ENCODE results near the gene EPS8. TPM values are rescaled to one million over a fixed set of nuclear protein-coding genes. Genes with fewer than 3 reads are reported as not detected.
A peak's percentile ranks its signal among the peaks of the same experiment; 100 is the strongest.

EPS8 gene
- total and polyA plus RNA-seq, 2 experiments from 2014 or later, result 43.1 to 83.2 TPM

DNA sequence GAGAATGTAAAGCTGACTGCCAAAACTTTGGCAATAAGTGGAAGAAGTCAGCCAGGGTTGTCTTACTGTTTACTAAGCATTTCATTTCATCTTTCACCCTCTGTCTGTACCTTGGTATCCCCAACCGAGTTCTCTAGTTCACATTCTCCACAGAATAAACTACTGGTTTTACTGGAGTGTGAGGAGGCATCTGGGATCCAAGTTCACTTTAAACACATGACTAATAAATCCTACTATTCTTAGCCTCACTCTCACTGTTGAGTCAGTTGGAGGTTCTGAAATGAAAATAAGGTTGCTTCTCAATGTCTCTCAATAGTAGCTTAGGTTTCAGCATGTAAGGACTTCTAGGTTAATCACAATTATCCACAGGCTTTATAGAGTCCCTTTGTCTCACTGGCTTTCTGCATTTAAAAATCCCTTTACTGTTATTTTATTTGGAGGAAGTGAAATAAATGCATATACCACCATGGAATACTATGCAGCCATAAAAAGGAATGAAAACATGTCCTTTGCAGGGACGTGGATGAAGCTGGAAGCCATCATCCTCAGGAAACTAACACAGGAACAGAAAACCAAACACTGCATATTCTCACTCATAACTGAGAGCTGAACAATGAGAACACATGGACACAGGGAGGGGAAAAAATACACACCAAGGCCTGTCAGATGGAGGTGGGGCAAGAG lies 95.8 kb downstream of the EPS8 start:
- Histone ChIP-seq H3K27me3 (no peaks in the 10 kb centered on the region), H3K36me3 (replicated peaks; ENCODE audit: insufficient read depth, low read depth) (no peaks in the 10 kb centered on the region), H3K9me2 (replicated peaks; ENCODE audit: insufficient read depth) (no peaks in the 10 kb centered on the region), H3K4me2 (no peak overlapping the region), H4K20me1 (ENCODE audit: insufficient read depth, poor library complexity, severe bottlenecking) (no peaks in the 10 kb centered on the region), H3K4me3 (no peak overlapping the region), H3K4me1 (ENCODE audit: insufficient read depth) (peaks cover 24% of the 10 kb centered on the region), H3K27ac (peak overlapping the region; percentile 28), H3K9me3 (ENCODE audit: low read depth) (no peaks in the 10 kb centered on the region), H3K79me2 (peaks cover 64% of the 10 kb centered on the region), H2AFZ (no peak overlapping the region)
- 93% methylated on average over 2 of the region's 2 CpGs for WGBS (ENCODE audit: low lambda C conversion rate, missing lambda C conversion rate)
- DNase-seq (ENCODE audit: low spot score), result no peak
- TF ChIP-seq, protein P1, sequence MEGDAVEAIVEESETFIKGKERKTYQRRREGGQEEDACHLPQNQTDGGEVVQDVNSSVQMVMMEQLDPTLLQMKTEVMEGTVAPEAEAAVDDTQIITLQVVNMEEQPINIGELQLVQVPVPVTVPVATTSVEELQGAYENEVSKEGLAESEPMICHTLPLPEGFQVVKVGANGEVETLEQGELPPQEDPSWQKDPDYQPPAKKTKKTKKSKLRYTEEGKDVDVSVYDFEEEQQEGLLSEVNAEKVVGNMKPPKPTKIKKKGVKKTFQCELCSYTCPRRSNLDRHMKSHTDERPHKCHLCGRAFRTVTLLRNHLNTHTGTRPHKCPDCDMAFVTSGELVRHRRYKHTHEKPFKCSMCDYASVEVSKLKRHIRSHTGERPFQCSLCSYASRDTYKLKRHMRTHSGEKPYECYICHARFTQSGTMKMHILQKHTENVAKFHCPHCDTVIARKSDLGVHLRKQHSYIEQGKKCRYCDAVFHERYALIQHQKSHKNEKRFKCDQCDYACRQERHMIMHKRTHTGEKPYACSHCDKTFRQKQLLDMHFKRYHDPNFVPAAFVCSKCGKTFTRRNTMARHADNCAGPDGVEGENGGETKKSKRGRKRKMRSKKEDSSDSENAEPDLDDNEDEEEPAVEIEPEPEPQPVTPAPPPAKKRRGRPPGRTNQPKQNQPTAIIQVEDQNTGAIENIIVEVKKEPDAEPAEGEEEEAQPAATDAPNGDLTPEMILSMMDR (IDR thresholded peaks at IDR 0.05; ENCODE audit: poor library complexity), result no peak
- TF ChIP-seq EZH2 (IDR thresholded peaks at IDR 0.05; ENCODE audit: borderline replicate concordance), result no peak
- no peak for TF ChIP-seq EZH2phosphoT487 (IDR thresholded peaks at IDR 0.05; ENCODE audit: low read depth, severe bottlenecking, unreplicated experiment)

DNA sequence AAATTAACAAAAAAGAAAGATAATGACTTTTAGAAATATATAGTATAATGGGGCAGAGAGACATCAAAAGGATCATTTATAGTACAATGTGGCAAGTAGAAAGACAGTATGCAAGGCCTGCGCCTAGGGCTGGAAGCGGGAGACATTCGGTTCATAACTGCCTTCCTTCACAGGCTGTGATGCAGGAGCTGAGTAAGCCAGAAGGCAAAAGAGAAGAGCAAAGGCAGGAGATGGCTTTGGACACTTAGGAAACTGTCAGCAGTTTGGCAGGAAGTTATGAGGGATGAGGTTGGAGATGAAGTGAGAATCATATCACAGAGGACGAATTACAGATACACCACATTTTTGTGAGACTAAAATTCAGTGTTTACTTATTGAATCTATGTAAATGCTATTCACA lies 97.8 kb downstream of the EPS8 start:
- peaks cover 66% of the 10 kb centered on the region for H3K79me2 ChIP-seq
- no peaks in the 10 kb centered on the region for H3K9me3 ChIP-seq (ENCODE audit: low read depth)
- no peak overlapping the region for H3K4me3 ChIP-seq
- H3K36me3 ChIP-seq (replicated peaks; ENCODE audit: insufficient read depth, low read depth), result no peaks in the 10 kb centered on the region
- H3K27me3 ChIP-seq, result no peaks in the 10 kb centered on the region
- H3K27ac ChIP-seq, result peak overlapping the region; percentile 74
- no peaks in the 10 kb centered on the region for H3K9me2 ChIP-seq (replicated peaks; ENCODE audit: insufficient read depth)
- no peak overlapping the region for H2AFZ ChIP-seq
- DNase-seq (ENCODE audit: low spot score), result no peak
- H3K4me1 ChIP-seq (ENCODE audit: insufficient read depth), result peaks cover 24% of the 10 kb centered on the region
- TF ChIP-seq, protein P1 (IDR thresholded peaks at IDR 0.05; ENCODE audit: poor library complexity), result no peak
- no peak overlapping the region for H3K4me2 ChIP-seq
- WGBS (ENCODE audit: low lambda C conversion rate, missing lambda C conversion rate), result 88% methylated on average over 4 of the region's 4 CpGs
- H4K20me1 ChIP-seq (ENCODE audit: insufficient read depth, poor library complexity, severe bottlenecking), result no peaks in the 10 kb centered on the region

DNA sequence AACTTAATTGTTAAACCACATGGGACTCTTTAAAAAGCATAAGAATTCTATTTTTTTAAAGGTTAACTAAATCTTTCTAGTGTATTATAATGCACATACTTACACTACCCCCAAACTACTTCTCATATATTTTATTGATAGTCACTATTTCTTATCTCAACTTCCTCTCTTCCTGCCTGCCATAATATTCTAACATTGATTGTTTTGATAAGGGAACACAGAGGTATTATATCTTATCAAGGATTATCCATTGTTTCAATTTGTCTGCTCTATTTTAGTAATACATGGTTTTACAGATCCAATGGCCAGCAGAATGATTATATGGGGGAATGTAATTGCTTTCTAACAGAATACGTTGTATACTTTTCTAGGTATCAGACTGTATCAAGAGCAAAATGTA lies 98.9 kb downstream of the EPS8 start:
- H3K4me2 ChIP-seq, result peak overlapping the region; percentile 34
- peak overlapping the region; percentile 74 for H3K27ac ChIP-seq
- peaks cover 63% of the 10 kb centered on the region for H3K79me2 ChIP-seq

More for the DNA sequence above, 98.9 kb downstream of the EPS8 start:
- Histone ChIP-seq H3K9me3 (ENCODE audit: low read depth) (no peaks in the 10 kb centered on the region), H4K20me1 (ENCODE audit: insufficient read depth, poor library complexity, severe bottlenecking) (no peaks in the 10 kb centered on the region), H3K27me3 (no peaks in the 10 kb centered on the region), H3K9me2 (replicated peaks; ENCODE audit: insufficient read depth) (no peaks in the 10 kb centered on the region), H3K4me1 (ENCODE audit: insufficient read depth) (peaks cover 24% of the 10 kb centered on the region), H3K36me3 (replicated peaks; ENCODE audit: insufficient read depth, low read depth) (no peaks in the 10 kb centered on the region), H2AFZ (no peak overlapping the region), H3K4me3 (no peak overlapping the region)
- WGBS (ENCODE audit: low lambda C conversion rate, missing lambda C conversion rate), result 52% methylated on average over 1 of the region's 1 CpG
- no peak for DNase-seq (ENCODE audit: low spot score)
- TF ChIP-seq, protein P1 (IDR thresholded peaks at IDR 0.05; ENCODE audit: poor library complexity), result no peak
- TF ChIP-seq EZH2phosphoT487 (IDR thresholded peaks at IDR 0.05; ENCODE audit: low read depth, severe bottlenecking, unreplicated experiment), result no peak
- TF ChIP-seq EZH2 (IDR thresholded peaks at IDR 0.05; ENCODE audit: borderline replicate concordance), result no peak
